GM12801 (cell line): Measurements from ENCODE around the gene CRB2.

ENCODE experiments used
- CTCF ChIP-seq: IDR thresholded peaks from one replicate; pipeline ENCODE4 v1.5.1; 2011; ENCODE audit warnings: control low read depth; ENCODE audit not compliant: insufficient read length; ENCODE audit errors: extremely low read depth

Gene CRB2

GRCh38 chr9:123419721-123420591, 64.0 kb downstream of the CRB2 start:
- no peak for TF ChIP-seq CTCF

- no peak for TF ChIP-seq CTCF
Measured at GRCh38 chr9:123420592-123421111, 64.7 kb downstream of the CRB2 start.

DNA sequence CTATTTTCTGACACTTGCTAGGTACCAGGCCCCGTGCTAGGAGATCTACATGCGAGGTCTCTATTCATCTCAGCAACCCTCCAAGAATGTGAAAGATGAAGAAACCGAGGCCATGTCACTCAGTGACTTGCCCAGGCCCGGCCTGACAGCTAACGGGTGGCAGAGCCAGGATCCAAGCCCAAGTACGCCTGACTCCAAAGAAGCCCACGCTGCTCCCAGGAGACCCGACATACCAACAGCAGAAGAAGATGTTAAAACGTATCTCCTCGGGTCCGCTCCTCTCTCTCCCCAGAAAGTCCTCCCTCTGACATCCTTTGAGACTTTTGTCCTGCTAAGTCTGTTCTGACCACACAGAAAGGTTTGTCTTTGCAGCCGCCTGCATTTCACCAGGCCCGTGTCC, 65.2 kb downstream of the CRB2 start:
- no peak for TF ChIP-seq CTCF

DNA sequence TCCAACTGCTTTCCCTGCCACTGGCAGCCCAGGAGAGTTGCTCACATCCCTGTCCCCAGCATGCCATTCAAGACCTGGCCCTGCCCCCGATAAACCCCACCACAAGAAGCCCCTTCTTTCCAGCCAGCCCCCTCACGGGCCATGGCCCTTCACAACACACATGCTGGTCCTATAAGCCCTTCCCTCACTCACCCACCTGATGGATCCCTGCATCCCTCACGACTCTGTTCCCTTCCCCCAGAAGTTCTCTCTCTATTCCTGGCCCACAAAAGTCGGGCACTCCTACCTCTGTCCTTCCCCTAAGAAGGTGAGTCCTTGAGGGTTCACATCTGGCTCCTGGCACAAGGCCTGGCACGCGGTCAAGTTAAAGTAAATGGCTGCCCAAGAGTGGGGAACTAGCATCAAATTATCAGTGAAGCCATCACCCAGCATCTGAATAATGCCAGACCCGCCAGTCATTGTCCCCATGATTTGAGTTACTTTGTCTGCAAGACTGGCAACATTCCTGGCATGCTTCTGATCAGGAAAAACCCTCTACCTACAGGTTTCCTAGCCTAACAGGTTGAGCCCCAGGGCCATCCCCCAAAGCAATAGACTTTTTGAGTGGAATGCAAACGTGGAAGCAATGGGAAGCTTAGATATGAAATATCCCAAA, 65.9 kb downstream of the CRB2 start:
- no peak for TF ChIP-seq CTCF

DNA sequence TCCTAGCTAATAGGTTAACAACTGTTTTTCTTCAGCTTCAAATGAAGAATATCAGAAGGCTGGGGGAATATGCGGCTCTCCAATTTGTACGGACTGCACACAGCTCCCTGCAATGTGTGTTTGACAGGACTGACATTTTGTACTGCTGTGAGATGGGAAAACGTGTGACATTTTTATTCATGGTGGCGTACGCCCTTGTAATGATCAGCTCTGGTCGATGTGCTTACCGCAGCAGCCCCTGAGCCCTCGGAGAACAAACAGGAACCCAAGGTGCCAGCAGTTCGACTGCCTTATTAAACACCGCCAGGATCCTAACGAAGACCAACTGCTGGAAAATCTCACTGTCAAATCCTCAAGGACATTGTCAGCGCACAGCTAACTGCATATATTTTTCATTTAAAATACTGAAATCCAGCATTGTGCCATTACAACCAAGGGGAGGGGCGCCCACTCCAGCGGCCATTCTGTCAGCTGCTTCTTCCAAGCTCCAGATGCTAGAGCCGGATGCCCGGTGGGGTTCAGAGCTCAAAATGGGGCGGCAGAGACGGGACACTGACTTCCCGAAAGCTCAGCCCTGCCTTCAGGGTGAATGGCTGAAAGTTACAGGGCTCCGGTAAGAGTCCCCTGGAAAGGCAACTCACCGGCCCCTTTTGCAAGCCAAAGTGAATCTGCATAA, 66.8 kb downstream of the CRB2 start:
- TF ChIP-seq CTCF: no peak

DNA sequence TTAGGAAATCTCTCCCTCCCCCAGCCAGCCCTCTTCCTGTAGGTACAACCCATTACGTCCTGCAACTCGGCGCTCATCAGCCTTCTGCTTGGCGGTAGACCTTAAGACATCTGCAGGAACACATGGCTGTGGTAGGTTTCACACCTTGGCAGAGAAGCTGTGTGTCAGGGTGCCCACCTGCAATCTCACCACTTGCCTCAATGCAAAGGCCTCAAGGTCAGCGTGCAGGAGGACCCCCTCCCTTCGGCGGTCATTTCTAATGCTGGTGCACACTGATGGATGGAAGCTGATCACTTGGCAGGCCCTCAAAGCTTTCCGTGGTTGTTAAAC, 67.3 kb downstream of the CRB2 start:
- TF ChIP-seq CTCF: no peak

DNA sequence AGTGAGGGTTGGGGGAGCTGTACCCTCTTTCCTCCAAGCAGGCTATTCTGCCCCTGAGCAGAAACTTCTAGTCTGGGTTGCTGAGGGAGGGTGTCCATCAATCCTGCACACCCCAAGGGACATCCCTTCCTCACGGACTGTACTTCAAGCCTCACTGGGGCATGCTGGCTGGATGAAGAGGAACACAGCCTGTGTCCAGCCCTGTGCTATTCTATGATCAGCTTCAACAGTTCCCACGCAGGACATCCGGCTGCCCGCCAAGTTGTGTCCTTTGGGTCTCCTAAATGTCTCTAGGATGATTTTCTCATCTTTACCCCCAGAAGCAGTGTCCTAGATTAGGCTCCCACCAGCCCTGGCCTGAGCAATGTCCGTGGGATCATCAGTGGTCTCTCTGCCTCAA, 68.1 kb downstream of the CRB2 start:
- no peak for TF ChIP-seq CTCF
